Endothelial cell of umbilical vein (primary cell): ENCODE data around the gene ONECUT2. TPM values are rescaled to one million over a fixed set of nuclear protein-coding genes. Genes with fewer than 3 reads are reported as not detected.

Experiments used
- BruUV-seq: library from RNA; stranded (reverse); fragments of 400-500 nt; replicated peaks from 2 replicates; lab custom pipeline; 2021; lab: Mats Ljungman, UMichigan
- CTCF ChIA-PET: fragments of 300-600, 350-600 bp; sonication (Branson Sonifier 250); formaldehyde crosslinking; loops from one replicate; lab custom pipeline; 2021; ENCODE audit warnings: antibody characterized with exemption, inconsistent platforms; lab: Charles Lee
- POLR2A ChIA-PET: fragments of 300-600, 350-600 bp; sonication (Branson Sonifier 250); formaldehyde crosslinking; loops from one replicate; lab custom pipeline; 2021; ENCODE audit warnings: antibody characterized with exemption, inconsistent platforms; lab: Charles Lee
- DNase-seq: peaks from one replicate; pipeline ENCODE4 v3.0.0-alpha.2; 2011; ENCODE audit warnings: low read depth, low spot score
- FAIRE-seq: peaks from 2 replicates; lab custom pipeline; 2011; peaks lifted over from hg19 to GRCh38; lab: Jason Lieb, UNC
- H2AFZ ChIP-seq: 2 replicates; pipeline ENCODE4 v1.6.0; 2012; ENCODE audit warnings: low read depth, low read length, control low read depth, inconsistent platforms
- H3K27ac ChIP-seq: 2 replicates; pipeline ENCODE4 v1.5.1; 2011; ENCODE audit warnings: low read depth, mild to moderate bottlenecking, control low read depth, low read length, moderate library complexity; ENCODE audit not compliant: insufficient read depth
- H3K27me3 ChIP-seq, 2 experiments: 2 replicates each; pipeline versions ENCODE4 v1.6.0 to v1.6.1; 2011; ENCODE audit warnings: low read length in 2 of 2, mixed read lengths in 1 of 2; ENCODE audit not compliant: control insufficient read depth in 2 of 2, insufficient read depth in 2 of 2
- H3K36me3 ChIP-seq, 2 experiments: 2 replicates in 1 of 2; 3 replicates in 1 of 2; pipeline ENCODE4 v1.5.1; 2011; ENCODE audit warnings: low read length in 2 of 2, mild to moderate bottlenecking in 1 of 2, moderate library complexity in 1 of 2; ENCODE audit not compliant: control insufficient read depth in 2 of 2, insufficient read depth in 2 of 2; ENCODE audit errors: extremely low read depth in 1 of 2
- H3K4me1 ChIP-seq: 3 replicates; pipeline ENCODE4 v1.5.1; 2011; ENCODE audit warnings: mild to moderate bottlenecking, low read length; ENCODE audit not compliant: control insufficient read depth, insufficient read depth; ENCODE audit errors: extremely low read depth
- H3K4me2 ChIP-seq: 2 replicates; pipeline ENCODE4 v1.6.1; 2011; ENCODE audit warnings: low read length, control low read depth, mixed read lengths; ENCODE audit not compliant: insufficient read depth
- H3K4me3 ChIP-seq, 3 experiments: fragments of 200-600 bp in 1 of 3; sonication (generic), shearing (Covaris generic) in 1 of 3; replicated peaks in 1 of 3; 2 replicates each; pipeline ENCODE4 v1.5.1; 2011 to 2016; ENCODE audit warnings: control low read depth in 3 of 3, low read length in 3 of 3, mild to moderate bottlenecking in 2 of 3, inconsistent platforms in 1 of 3, low read depth in 1 of 3, moderate library complexity in 1 of 3; ENCODE audit not compliant: insufficient read depth in 1 of 3
- H3K79me2 ChIP-seq: 2 replicates; pipeline ENCODE4 v1.6.0; 2012; ENCODE audit warnings: low read length, inconsistent platforms; ENCODE audit not compliant: control insufficient read depth, insufficient read depth
- H3K9ac ChIP-seq: replicated peaks from 2 replicates; pipeline ENCODE3; 2011; ENCODE audit warnings: low read length, control low read depth; ENCODE audit not compliant: insufficient read depth; ENCODE audit errors: extremely low read depth
- H3K9me1 ChIP-seq: replicated peaks from 3 replicates; pipeline ENCODE4 v1.6.0; 2011; ENCODE audit warnings: mild to moderate bottlenecking, low read length; ENCODE audit not compliant: control insufficient read depth, insufficient read depth; ENCODE audit errors: extremely low read depth
- H3K9me3 ChIP-seq: replicated peaks from 2 replicates; pipeline ENCODE4 v1.5.1; 2012; ENCODE audit warnings: low read length, inconsistent platforms; ENCODE audit not compliant: control insufficient read depth, insufficient read depth
- H4K20me1 ChIP-seq: replicated peaks from 2 replicates; pipeline ENCODE3; 2011; ENCODE audit warnings: mild to moderate bottlenecking, low read length; ENCODE audit not compliant: control insufficient read depth, insufficient read depth; ENCODE audit errors: extremely low read depth
- FOS ChIP-seq: IDR thresholded peaks from 2 replicates; pipeline ENCODE4 v1.6.1; 2011; ENCODE audit warnings: mild to moderate bottlenecking, low read length, moderate library complexity, borderline replicate concordance; ENCODE audit not compliant: insufficient read depth
- GATA2 ChIP-seq: IDR thresholded peaks from 2 replicates; pipeline ENCODE4 v1.7.0; 2011; ENCODE audit warnings: low read depth, mild to moderate bottlenecking, moderate library complexity, mixed read lengths, low read length; ENCODE audit not compliant: insufficient read length, insufficient read depth
- JUN ChIP-seq: IDR thresholded peaks from 2 replicates; pipeline ENCODE4 v1.6.1; 2011; ENCODE audit warnings: borderline replicate concordance, low read depth; ENCODE audit not compliant: insufficient read length, insufficient read depth
- MAX ChIP-seq: IDR thresholded peaks from 2 replicates; pipeline ENCODE4 v1.6.1; 2011; ENCODE audit not compliant: insufficient read depth, insufficient read length
- MYC ChIP-seq: IDR thresholded peaks from one replicate; pipeline ENCODE4 v1.6.1; 2011; ENCODE audit warnings: mild to moderate bottlenecking, low read depth, low read length
- POLR2A ChIP-seq: IDR thresholded peaks from 2 replicates; pipeline ENCODE4 v1.6.1; 2012; ENCODE audit warnings: low read depth, mild to moderate bottlenecking, control low read depth, low read length
- dilution Hi-C: fragments of 300-500 bp; cut with MboI; formaldehyde crosslinking; loops from one replicate; pipeline ENCODE4 v1.15.0; 2019; ENCODE audit warnings: low sequenced_read_pairs; ENCODE audit not compliant: extremely low pct_ligation_motif_present
- intact Hi-C: fragments of 100-400 bp; cut with micrococcal nuclease; formaldehyde crosslinking; loops from one replicate; pipeline ENCODE4 v1.10.0; 2022
- polyA plus RNA-seq, 4 experiments: library from polyadenylated mRNA; depleted of rRNA in 3 of 4; stranded (reverse) in 3 of 4; unstranded in 1 of 4; fragments of >200 nt; gene quantifications; 2 replicates each; pipeline versions ENCODE4 v1.2.1 to v1.2.3, GENCODE V29; 2011 to 2012; ENCODE audit warnings: missing spikeins in 1 of 4
- total RNA-seq: library from RNA; stranded (reverse); gene quantifications from 2 replicates; pipeline ENCODE4 v1.2.3, GENCODE V29; 2021
- TF ChIP-seq, protein P1 (sequence below), 2 donors: IDR thresholded peaks; 1 replicate in 1 of 2; 2 replicates in 1 of 2; pipeline ENCODE4 v1.5.1; 2011; ENCODE audit warnings: low read length in 2 of 2, mild to moderate bottlenecking in 2 of 2, moderate library complexity in 2 of 2, control low read depth in 1 of 2, inconsistent platforms in 1 of 2, low read depth in 1 of 2; ENCODE audit not compliant: insufficient read depth in 1 of 2; ENCODE audit errors: extremely low read depth in 1 of 2

The ONECUT2 gene
- total and polyA plus RNA-seq, 2 donors (not counting 3 experiments of a cell fraction or from before 2014, with no cell fraction given) = 0.01 to 0.62 TPM

DNA sequence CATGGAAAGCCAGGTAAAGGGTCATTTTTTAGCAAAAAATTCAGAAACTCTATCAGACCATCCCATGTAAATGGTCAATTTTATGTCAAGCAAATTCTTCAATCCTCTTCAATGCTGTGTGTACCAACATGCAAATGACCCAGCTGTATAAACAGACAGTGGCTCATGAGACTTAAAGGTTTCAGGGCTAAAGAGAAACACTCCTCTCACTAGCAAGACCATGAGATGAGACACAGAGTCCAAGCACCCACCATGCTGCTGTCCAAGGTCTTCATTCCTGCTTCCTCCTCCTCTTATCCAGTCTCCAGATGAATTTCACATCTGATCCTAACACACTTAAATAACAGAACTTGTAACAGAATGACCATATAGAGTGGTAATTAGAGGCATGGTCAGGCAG lies 30.8 kb upstream of the ONECUT2 start:
- no peaks in the 10 kb centered on the region for H3K4me1 ChIP-seq
- no peaks in the 10 kb centered on the region for H3K79me2 ChIP-seq
- H3K4me2 ChIP-seq = no peak overlapping the region
- no peak overlapping the region for H3K27ac ChIP-seq
- no TSS peak for BruUV-seq
- dilution Hi-C loops = no loop called here
- TF ChIP-seq JUN (no peak), POLR2A (no peak), GATA2 (no peak), FOS (no peak)
- H3K9me1 ChIP-seq = no peaks in the 10 kb centered on the region
- no peaks in the 10 kb centered on the region for H3K36me3 ChIP-seq
- no peak overlapping the region for H3K9ac ChIP-seq
- no peak overlapping the region for H2AFZ ChIP-seq
- no peaks in the 10 kb centered on the region for H4K20me1 ChIP-seq
- no peak for FAIRE-seq
- no peak overlapping the region for H3K4me3 ChIP-seq
- intact Hi-C loops = no loop called here
- H3K9me3 ChIP-seq = no peaks in the 10 kb centered on the region
- CTCF ChIA-PET = no interaction called here
- POLR2A ChIA-PET = no interaction called here
- H3K27me3 ChIP-seq = no peaks in the 10 kb centered on the region
- no peak for DNase-seq

DNA sequence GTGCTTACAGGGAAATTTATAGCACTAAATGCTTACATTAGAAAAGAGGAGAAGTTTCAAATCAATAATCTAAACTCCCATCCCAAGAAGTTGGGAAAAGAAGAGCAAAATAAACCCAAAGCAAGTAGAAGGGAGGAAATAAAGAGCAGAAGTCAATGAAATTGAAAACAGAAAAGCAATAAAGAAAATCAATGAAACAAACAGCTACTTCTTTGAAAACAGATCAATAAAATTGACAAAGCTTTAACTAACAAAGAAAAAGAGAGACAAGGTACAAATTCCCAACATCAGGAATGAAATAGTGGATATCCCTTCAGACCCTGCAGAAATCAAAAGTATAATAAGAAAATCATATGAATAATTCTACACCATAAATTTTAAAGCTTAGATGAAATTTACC lies 25.5 kb upstream of the ONECUT2 start:
- FAIRE-seq = no peak
- no peaks in the 10 kb centered on the region for H3K79me2 ChIP-seq
- H3K4me3 ChIP-seq = no peak overlapping the region
- no peaks in the 10 kb centered on the region for H3K9me3 ChIP-seq
- H3K27ac ChIP-seq = no peak overlapping the region
- H3K9ac ChIP-seq = no peak overlapping the region
- intact Hi-C loops = no loop called here
- DNase-seq = no peak
- H3K9me1 ChIP-seq = no peaks in the 10 kb centered on the region
- H4K20me1 ChIP-seq = no peaks in the 10 kb centered on the region
- BruUV-seq = no TSS peak
- CTCF ChIA-PET = no interaction called here
- no peak overlapping the region for H3K4me2 ChIP-seq
- TF ChIP-seq POLR2A = no peak
- TF ChIP-seq, protein P1, sequence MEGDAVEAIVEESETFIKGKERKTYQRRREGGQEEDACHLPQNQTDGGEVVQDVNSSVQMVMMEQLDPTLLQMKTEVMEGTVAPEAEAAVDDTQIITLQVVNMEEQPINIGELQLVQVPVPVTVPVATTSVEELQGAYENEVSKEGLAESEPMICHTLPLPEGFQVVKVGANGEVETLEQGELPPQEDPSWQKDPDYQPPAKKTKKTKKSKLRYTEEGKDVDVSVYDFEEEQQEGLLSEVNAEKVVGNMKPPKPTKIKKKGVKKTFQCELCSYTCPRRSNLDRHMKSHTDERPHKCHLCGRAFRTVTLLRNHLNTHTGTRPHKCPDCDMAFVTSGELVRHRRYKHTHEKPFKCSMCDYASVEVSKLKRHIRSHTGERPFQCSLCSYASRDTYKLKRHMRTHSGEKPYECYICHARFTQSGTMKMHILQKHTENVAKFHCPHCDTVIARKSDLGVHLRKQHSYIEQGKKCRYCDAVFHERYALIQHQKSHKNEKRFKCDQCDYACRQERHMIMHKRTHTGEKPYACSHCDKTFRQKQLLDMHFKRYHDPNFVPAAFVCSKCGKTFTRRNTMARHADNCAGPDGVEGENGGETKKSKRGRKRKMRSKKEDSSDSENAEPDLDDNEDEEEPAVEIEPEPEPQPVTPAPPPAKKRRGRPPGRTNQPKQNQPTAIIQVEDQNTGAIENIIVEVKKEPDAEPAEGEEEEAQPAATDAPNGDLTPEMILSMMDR (IDR thresholded peaks at IDR 0.05; ENCODE audit: extremely low read depth in 1 of 2, insufficient read depth in 1 of 2, low read depth in 1 of 2, low read length in 2 of 2) = no peak
- no peak for TF ChIP-seq MYC
- TF ChIP-seq GATA2 = no peak
- no peak for TF ChIP-seq FOS
- no peak for TF ChIP-seq MAX
- dilution Hi-C loops = no loop called here
- no peak overlapping the region for H2AFZ ChIP-seq
- POLR2A ChIA-PET = no interaction called here
- H3K4me1 ChIP-seq = no peaks in the 10 kb centered on the region
- no peaks in the 10 kb centered on the region for H3K27me3 ChIP-seq
- no peaks in the 10 kb centered on the region for H3K36me3 ChIP-seq
